H1 (cell line): ENCODE measurements around the gene LOXL1. TPM values are rescaled to one million over a fixed set of nuclear protein-coding genes. Genes with fewer than 3 reads are reported as not detected.

Experiments used
- CTCF ChIA-PET: fragments of 300-600 bp; sonication (Branson Sonifier 250); formaldehyde crosslinking; loops from one replicate; lab custom pipeline; 2021; ENCODE audit not compliant: partially characterized antibody; lab: Charles Lee
- POLR2A ChIA-PET: fragments of 300-600 bp; sonication (Branson Sonifier 250); formaldehyde crosslinking; loops from one replicate; lab custom pipeline; 2021; ENCODE audit warnings: inconsistent platforms; ENCODE audit not compliant: partially characterized antibody; lab: Charles Lee
- DNase-seq, 2 experiments: peaks; one replicate each; pipeline versions ENCODE4 v3.0.0 to v3.0.0-alpha.2; 2010 to 2022; ENCODE audit warnings: low spot score in 2 of 2, low read depth in 1 of 2, mixed read lengths in 1 of 2
- FAIRE-seq: peaks from 2 replicates; lab custom pipeline; 2011; peaks lifted over from hg19 to GRCh38; lab: Jason Lieb, UNC
- H2AFZ ChIP-seq: 2 replicates; pipeline ENCODE4 v1.8.1; 2012; ENCODE audit warnings: low read length, inconsistent platforms
- H2AK5ac ChIP-seq: 2 replicates; pipeline ENCODE4 v1.6.1; 2013; ENCODE audit warnings: low read depth, low read length
- H2BK120ac ChIP-seq: replicated peaks from 2 replicates; pipeline ENCODE3; 2013; ENCODE audit warnings: low read depth, low read length, inconsistent platforms
- H2BK12ac ChIP-seq: 2 replicates; pipeline ENCODE4 v1.6.1; 2013; ENCODE audit warnings: low read depth, low read length
- H2BK15ac ChIP-seq: 2 replicates; pipeline ENCODE4 v1.6.1; 2013; ENCODE audit warnings: low read length
- H2BK20ac ChIP-seq: 2 replicates; pipeline ENCODE4 v1.6.1; 2013; ENCODE audit warnings: low read length
- H2BK5ac ChIP-seq: 2 replicates; pipeline ENCODE4 v1.6.1; 2013; ENCODE audit warnings: low read depth, low read length
- H3K14ac ChIP-seq: 2 replicates; pipeline ENCODE4 v1.6.1; 2013; ENCODE audit warnings: inconsistent platforms; ENCODE audit not compliant: insufficient read length
- H3K18ac ChIP-seq: 2 replicates; pipeline ENCODE4 v1.6.1; 2013; ENCODE audit warnings: low read length; ENCODE audit errors: extremely low read depth
- H3K23ac ChIP-seq: 2 replicates; pipeline ENCODE4 v1.6.1; 2013; ENCODE audit warnings: inconsistent platforms; ENCODE audit not compliant: insufficient read length
- H3K23me2 ChIP-seq: 2 replicates; pipeline ENCODE4 v1.6.1; 2013; ENCODE audit warnings: low read depth, low read length
- H3K27ac ChIP-seq: 2 replicates; pipeline ENCODE4 v1.6.1; 2011; ENCODE audit warnings: low read depth, low read length, inconsistent platforms
- H3K27me3 ChIP-seq, 4 experiments: replicated peaks in 1 of 4; 1 replicate in 1 of 4; 2 replicates in 3 of 4; pipeline versions ENCODE4 v1.6.1 to v1.8.1; 2011 to 2013; ENCODE audit warnings: low read length in 3 of 4, mild to moderate bottlenecking in 3 of 4, inconsistent platforms in 2 of 4, mixed read lengths in 2 of 4, moderate library complexity in 1 of 4; ENCODE audit not compliant: control insufficient read depth in 3 of 4, insufficient read depth in 3 of 4; ENCODE audit errors: extremely low read depth in 1 of 4
- H3K36me3 ChIP-seq, 4 experiments: 2 replicates each; pipeline versions ENCODE4 v1.6.1 to v1.8.1; 2011 to 2013; ENCODE audit warnings: mild to moderate bottlenecking in 4 of 4, low read length in 3 of 4, moderate library complexity in 2 of 4, control low read depth in 1 of 4, inconsistent platforms in 1 of 4; ENCODE audit not compliant: insufficient read depth in 4 of 4, control insufficient read depth in 2 of 4
- H3K4ac ChIP-seq: replicated peaks from 2 replicates; pipeline ENCODE3; 2013; ENCODE audit warnings: low read length, low read depth, mixed read lengths, inconsistent platforms; ENCODE audit not compliant: insufficient read length
- H3K4me1 ChIP-seq, 4 experiments: replicated peaks in 1 of 4; 1 replicate in 1 of 4; 2 replicates in 3 of 4; pipeline versions ENCODE4 v1.6.1 to v1.8.1; 2011 to 2013; ENCODE audit warnings: low read length in 3 of 4, inconsistent platforms in 2 of 4, mixed read lengths in 1 of 4; ENCODE audit not compliant: insufficient read depth in 4 of 4, control insufficient read depth in 3 of 4
- H3K4me2 ChIP-seq, 2 experiments: 2 replicates each; pipeline versions ENCODE4 v1.6.1 to v1.8.1; 2011 to 2013; ENCODE audit warnings: low read depth in 2 of 2, low read length in 2 of 2, control low read depth in 1 of 2, inconsistent platforms in 1 of 2, mild to moderate bottlenecking in 1 of 2; ENCODE audit not compliant: insufficient read depth in 1 of 2
- H3K4me3 ChIP-seq, 4 experiments: fragments of 200-600, 300-600 bp in 1 of 4; sonication (generic), shearing (Covaris generic), sonication (Bioruptor Twin) in 1 of 4; 2 replicates each; pipeline versions ENCODE4 v1.5.1 to v1.8.1; 2011 to 2016; ENCODE audit warnings: low read length in 4 of 4, low read depth in 3 of 4, control low read depth in 2 of 4, inconsistent platforms in 2 of 4, mild to moderate bottlenecking in 2 of 4, mixed read lengths in 1 of 4, moderate library complexity in 1 of 4; ENCODE audit not compliant: insufficient read depth in 2 of 4; ENCODE audit errors: extremely low read depth in 1 of 4
- H3K56ac ChIP-seq: replicated peaks from 2 replicates; pipeline ENCODE3; 2013; ENCODE audit warnings: low read depth, mild to moderate bottlenecking, mixed read lengths, low read length, inconsistent platforms; ENCODE audit not compliant: insufficient read length
- H3K79me1 ChIP-seq: 2 replicates; pipeline ENCODE4 v1.6.1; 2013; ENCODE audit warnings: low read depth, low read length, control low read depth
- H3K79me2 ChIP-seq, 2 experiments: 2 replicates each; pipeline versions ENCODE4 v1.6.1 to v1.8.1; 2012 to 2013; ENCODE audit warnings: low read length in 2 of 2, mild to moderate bottlenecking in 2 of 2, inconsistent platforms in 1 of 2; ENCODE audit not compliant: insufficient read depth in 2 of 2, control insufficient read depth in 1 of 2
- H3K9ac ChIP-seq, 4 experiments: replicated peaks in 1 of 4; 1 replicate in 1 of 4; 2 replicates in 3 of 4; pipeline versions ENCODE4 v1.6.1 to v1.8.1; 2011 to 2013; ENCODE audit warnings: low read depth in 3 of 4, low read length in 3 of 4, control low read depth in 2 of 4, mild to moderate bottlenecking in 2 of 4, moderate library complexity in 2 of 4, inconsistent platforms in 1 of 4; ENCODE audit errors: extremely low read depth in 1 of 4
- H3K9me3 ChIP-seq, 2 experiments: 2 replicates each; pipeline versions ENCODE4 v1.6.1 to v1.8.1; 2012 to 2013; ENCODE audit warnings: mild to moderate bottlenecking in 2 of 2, moderate library complexity in 2 of 2, control low read depth in 1 of 2, inconsistent platforms in 1 of 2, low read depth in 1 of 2, low read length in 1 of 2, mixed read lengths in 1 of 2; ENCODE audit not compliant: insufficient read depth in 2 of 2
- H4K20me1 ChIP-seq, 2 experiments: replicated peaks in 1 of 2; 2 replicates each; pipeline versions ENCODE3 to v1.8.1; 2011 to 2013; ENCODE audit warnings: inconsistent platforms in 2 of 2, low read length in 2 of 2, mild to moderate bottlenecking in 1 of 2; ENCODE audit not compliant: insufficient read depth in 2 of 2, control insufficient read depth in 1 of 2
- H4K5ac ChIP-seq: 2 replicates; pipeline ENCODE4 v1.6.1; 2013; ENCODE audit warnings: low read length, low read depth, mixed read lengths, inconsistent platforms; ENCODE audit not compliant: insufficient read length
- H4K8ac ChIP-seq: 2 replicates; pipeline ENCODE4 v1.8.0; 2013; ENCODE audit warnings: mild to moderate bottlenecking, moderate library complexity, low read length, inconsistent platforms; ENCODE audit not compliant: insufficient read depth; ENCODE audit errors: extremely low read depth
- H4K91ac ChIP-seq: replicated peaks from 2 replicates; pipeline ENCODE3; 2013; ENCODE audit warnings: low read length, mixed read lengths, inconsistent platforms; ENCODE audit not compliant: insufficient read length
- WGBS, 2 experiments: shearing (Covaris generic) in 1 of 2; methylation state at CpG; one replicate each; pipeline versions ENCODE4 v1.1.6 to v1.1.7; 2013 to 2015; ENCODE audit warnings: low lambda C conversion rate in 2 of 2, mixed read lengths in 2 of 2, inconsistent platforms in 1 of 2, low coverage in 1 of 2, missing lambda C conversion rate in 1 of 2; ENCODE audit not compliant: insufficient replicate concordance in 2 of 2, insufficient coverage in 1 of 2, insufficient read length in 1 of 2; ENCODE audit errors: extremely low coverage in 1 of 2, missing lambda C conversion rate in 1 of 2; 5-methylcytosine and 5-hydroxymethylcytosine counted together
- polyA plus RNA-seq, 7 experiments: library from polyadenylated mRNA; depleted of rRNA in 3 of 7; stranded (reverse) in 5 of 7; unstranded in 2 of 7; fragments of >200 nt in 5 of 7; fragments of 200-250 nt in 2 of 7; gene quantifications; 1 replicate in 5 of 7; 2 replicates in 1 of 7; 4 replicates in 1 of 7; pipeline versions ENCODE4 v1.2.1 to v1.2.3, GENCODE V29; 2011 to 2013; ENCODE audit warnings: missing spikeins in 2 of 7, mixed read lengths in 2 of 7
- total RNA-seq: library from RNA; stranded (reverse); fragmentation: NEBNext Ultra II Directional; extraction: Animal tissue kit (Norgen Biotek cat#: 25700); gene quantifications from 2 replicates; pipeline ENCODE4 v1.2.1, GENCODE V29; 2021
- TF ChIP-seq, protein P1 (sequence below): IDR thresholded peaks from 2 replicates; pipeline ENCODE4 v1.6.1; 2012; ENCODE audit warnings: low read length, inconsistent platforms

The LOXL1 gene
- total and polyA plus RNA-seq, 2 of the 8 experiments (the other 6 are each of a cell fraction or from before 2014, with no cell fraction given), result 8.1 to 14.4 TPM

- CTCF ChIA-PET, result interaction anchor here (1.1 to 1.3 kb wide), 2 partner anchors 18 to 35 kb away, joined by 3 read pairs; partner anchors contain the start of gene STOML1
- no peaks in the 10 kb centered on the region for H3K36me3 ChIP-seq
- H3K4me1 ChIP-seq, result peaks cover 0 to under 1% (median under 1%) of the 10 kb centered on the region in 4 experiments; a peak in 3 of 7 replicates
- no peak overlapping the region for H2BK12ac ChIP-seq
- H3K23ac ChIP-seq, result no peak overlapping the region
- H3K9ac ChIP-seq, result no peak overlapping the region
- POLR2A ChIA-PET, result interaction anchor here (0.9 kb wide), 1 partner anchor 504 kb away, joined by 3 read pairs; the partner anchor contains the start of gene UBL7
- H2AK5ac ChIP-seq, result no peak overlapping the region
- H2BK20ac ChIP-seq, result no peak overlapping the region
- 66% methylated on average over 8 of the region's 8 CpGs; no CpG with 5 or more reads in 1 of the 2 experiments for WGBS, 2 experiments
- H3K27me3 ChIP-seq, result no peaks in the 10 kb centered on the region
- H3K56ac ChIP-seq, result no peak overlapping the region
- H3K23me2 ChIP-seq, result no peaks in the 10 kb centered on the region
- H4K20me1 ChIP-seq, result no peaks in the 10 kb centered on the region
- no peak overlapping the region for H3K14ac ChIP-seq
- no peak overlapping the region for H2BK15ac ChIP-seq
- FAIRE-seq, result no peak
- no peaks in the 10 kb centered on the region for H3K79me1 ChIP-seq
- H2BK120ac ChIP-seq, result no peak overlapping the region
- H3K4ac ChIP-seq, result no peak overlapping the region
- H4K91ac ChIP-seq, result no peak overlapping the region
- no peak overlapping the region for H4K5ac ChIP-seq
- DNase-seq, result no peak
- H3K4me3 ChIP-seq, result no peak overlapping the region
- no peaks in the 10 kb centered on the region for H3K9me3 ChIP-seq
- H3K27ac ChIP-seq, result no peak overlapping the region
- H3K79me2 ChIP-seq, result no peaks in the 10 kb centered on the region
- H3K4me2 ChIP-seq, result no peak overlapping the region
- no peak overlapping the region for H2BK5ac ChIP-seq
- no peak overlapping the region for H4K8ac ChIP-seq
- no peak overlapping the region for H3K18ac ChIP-seq
- no peak overlapping the region for H2AFZ ChIP-seq
- TF ChIP-seq, protein P1, sequence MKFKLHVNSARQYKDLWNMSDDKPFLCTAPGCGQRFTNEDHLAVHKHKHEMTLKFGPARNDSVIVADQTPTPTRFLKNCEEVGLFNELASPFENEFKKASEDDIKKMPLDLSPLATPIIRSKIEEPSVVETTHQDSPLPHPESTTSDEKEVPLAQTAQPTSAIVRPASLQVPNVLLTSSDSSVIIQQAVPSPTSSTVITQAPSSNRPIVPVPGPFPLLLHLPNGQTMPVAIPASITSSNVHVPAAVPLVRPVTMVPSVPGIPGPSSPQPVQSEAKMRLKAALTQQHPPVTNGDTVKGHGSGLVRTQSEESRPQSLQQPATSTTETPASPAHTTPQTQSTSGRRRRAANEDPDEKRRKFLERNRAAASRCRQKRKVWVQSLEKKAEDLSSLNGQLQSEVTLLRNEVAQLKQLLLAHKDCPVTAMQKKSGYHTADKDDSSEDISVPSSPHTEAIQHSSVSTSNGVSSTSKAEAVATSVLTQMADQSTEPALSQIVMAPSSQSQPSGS, result no peak
These were observed 31.0 kb downstream of the LOXL1 start for GRCh38 chr15:73957276-73957675.
